Measurements from ENCODE around the gene ERN1.

- TF ChIP-seq CTCF (conservative IDR thresholded peaks at IDR 0.05; ENCODE audit: low read length) = no peak
- TF ChIP-seq EZH2phosphoT487 (IDR thresholded peaks at IDR 0.05; ENCODE audit: borderline replicate concordance) = no peak
Measured at GRCh38 chr17:64002658-64003525, 127.1 kb downstream of the ERN1 start.
